Mesothelial cell of epicardium (in vitro differentiated cells): ENCODE data around the gene RASSF7. TPM values are rescaled to one million over a fixed set of nuclear protein-coding genes. Genes with fewer than 3 reads are reported as not detected.

ENCODE experiments used
- DNase-seq, 2 experiments: peaks; one replicate each; pipeline ENCODE4 v3.0.0; 2021; ENCODE audit warnings: low spot score in 2 of 2; ENCODE audit not compliant: unreplicated experiment in 2 of 2
- H3K27ac Mint-ChIP-seq: 2 replicates; pipeline ENCODE4 v1.8.0; 2021; ENCODE audit warnings: mixed read lengths
- H3K27me3 Mint-ChIP-seq: 2 replicates; pipeline ENCODE4 v1.8.0; 2021; ENCODE audit warnings: low read depth, mixed read lengths
- H3K36me3 Mint-ChIP-seq: 2 replicates; pipeline ENCODE4 v1.8.0; 2021; ENCODE audit warnings: mixed read lengths
- H3K4me1 Mint-ChIP-seq: 2 replicates; pipeline ENCODE4 v1.8.0; 2021; ENCODE audit warnings: mixed read lengths
- H3K4me3 Mint-ChIP-seq: 2 replicates; pipeline ENCODE4 v1.8.0; 2021; ENCODE audit warnings: mild to moderate bottlenecking, moderate library complexity, mixed read lengths
- H3K9me3 Mint-ChIP-seq: 2 replicates; pipeline ENCODE4 v1.8.0; 2021; ENCODE audit warnings: mixed read lengths
- CTCF ChIP-seq: fragments of 200-600 bp; sonication (generic); IDR thresholded peaks from one replicate; pipeline ENCODE4 v1.5.0; 2021; ENCODE audit warnings: antibody characterized with exemption; ENCODE audit not compliant: unreplicated experiment
- total RNA-seq: library from RNA; stranded (reverse); gene quantifications from 3 replicates; pipeline ENCODE4 v1.2.1, GENCODE V29; 2021

Gene RASSF7
- total RNA-seq, 1 donor from 2014 or later, result 32.3 TPM

- no peak for TF ChIP-seq CTCF
- Mint-ChIP-seq H3K27me3 (no peaks in the 10 kb centered on the region), H3K4me3 (no peak overlapping the region), H3K9me3 (peaks cover 2% of the 10 kb centered on the region), H3K27ac (no peak overlapping the region), H3K4me1 (no peaks in the 10 kb centered on the region), H3K36me3 (peaks cover 6% of the 10 kb centered on the region)
- DNase-seq, result no peak
These were observed 31.7 kb upstream of the RASSF7 start for GRCh38 chr11:528815-529727.

GRCh38 chr11:529728-530411 lies 30.9 kb upstream of the RASSF7 start:
- Mint-ChIP-seq H3K4me3 (no peak overlapping the region), H3K9me3 (no peaks in the 10 kb centered on the region), H3K27ac (no peak overlapping the region), H3K4me1 (no peaks in the 10 kb centered on the region), H3K27me3 (no peaks in the 10 kb centered on the region), H3K36me3 (peaks cover 5% of the 10 kb centered on the region)
- no peak for DNase-seq
- TF ChIP-seq CTCF, result no peak

GRCh38 chr11:530960-531831 lies 29.6 kb upstream of the RASSF7 start:
- TF ChIP-seq CTCF, result no peak
- no peak overlapping the region for H3K4me3 Mint-ChIP-seq
- no peaks in the 10 kb centered on the region for H3K27me3 Mint-ChIP-seq
- peaks cover 5% of the 10 kb centered on the region for H3K36me3 Mint-ChIP-seq
- H3K9me3 Mint-ChIP-seq, result no peaks in the 10 kb centered on the region
- no peak for DNase-seq
- peaks cover 2% of the 10 kb centered on the region for H3K4me1 Mint-ChIP-seq
- no peak overlapping the region for H3K27ac Mint-ChIP-seq

GRCh38 chr11:531919-532526 lies 28.7 kb upstream of the RASSF7 start:
- peak overlapping the region; percentile 16 for H3K27ac Mint-ChIP-seq
- H3K9me3 Mint-ChIP-seq, result no peaks in the 10 kb centered on the region
- H3K4me1 Mint-ChIP-seq, result peaks cover 5% of the 10 kb centered on the region
- H3K4me3 Mint-ChIP-seq, result no peak overlapping the region
- H3K36me3 Mint-ChIP-seq, result peaks cover 5% of the 10 kb centered on the region
- no peaks in the 10 kb centered on the region for H3K27me3 Mint-ChIP-seq
- no peak for TF ChIP-seq CTCF
- no peak for DNase-seq

- Mint-ChIP-seq H3K27me3 (no peaks in the 10 kb centered on the region), H3K9me3 (no peaks in the 10 kb centered on the region), H3K36me3 (peaks cover 5% of the 10 kb centered on the region), H3K4me1 (peaks cover 5% of the 10 kb centered on the region), H3K4me3 (no peak overlapping the region), H3K27ac (no peak overlapping the region)
- no peak for TF ChIP-seq CTCF
- DNase-seq, result no peak
These were observed 28.2 kb upstream of the RASSF7 start for GRCh38 chr11:532527-532985.
